IMR-90 (cell line): ENCODE results near the gene SEMA3E. TPM values are rescaled to one million over a fixed set of nuclear protein-coding genes. Genes with fewer than 3 reads are reported as not detected.

Experiments
- ATAC-seq: fragments of 200-7000 bp; cut with Tn5 transposase; 2 replicates; pipeline ENCODE4 v1.9.1; 2020; ENCODE audit warnings: low read depth, mild to moderate bottlenecking, moderate library complexity
- BruUV-seq: library from RNA; stranded (reverse); fragments of 400-500 nt; replicated peaks from 2 replicates; lab custom pipeline; 2021; lab: Mats Ljungman, UMichigan
- CTCF ChIA-PET: fragments of 300-600 bp; formaldehyde crosslinking; extraction: SDS; loops from one replicate; lab custom pipeline; 2021; ENCODE audit warnings: antibody characterized with exemption; lab: Yijun Ruan, JAX
- POLR2A ChIA-PET: fragments of 300-600 bp; sonication (Branson Sonifier 250); formaldehyde crosslinking; loops from one replicate; lab custom pipeline; 2022; ENCODE audit warnings: antibody characterized with exemption; ENCODE audit not compliant: unreplicated experiment; lab: Charles Lee
- DNase-seq: peaks from one replicate; pipeline ENCODE4 v3.0.0; 2013
- H2AFZ ChIP-seq: replicated peaks from 2 replicates; pipeline ENCODE3; 2013; ENCODE audit warnings: low read length, mild to moderate bottlenecking; ENCODE audit not compliant: poor library complexity
- H2AK5ac ChIP-seq: 2 replicates; pipeline ENCODE4 v1.6.1; 2013; ENCODE audit warnings: low read depth, low read length, inconsistent platforms
- H2AK9ac ChIP-seq: replicated peaks from 2 replicates; pipeline ENCODE3; 2013; ENCODE audit warnings: mild to moderate bottlenecking, low read depth, low read length, moderate library complexity; ENCODE audit not compliant: poor library complexity
- H2BK120ac ChIP-seq: 2 replicates; pipeline ENCODE4 v1.6.1; 2013; ENCODE audit warnings: low read depth, low read length, inconsistent platforms
- H2BK15ac ChIP-seq: 3 replicates; pipeline ENCODE4 v1.6.1; 2013; ENCODE audit warnings: low read depth, low read length, inconsistent platforms
- H2BK20ac ChIP-seq: 2 replicates; pipeline ENCODE4 v1.6.1; 2013; ENCODE audit warnings: low read depth, mild to moderate bottlenecking, inconsistent platforms, low read length, moderate library complexity
- H2BK5ac ChIP-seq: 2 replicates; pipeline ENCODE4 v1.6.1; 2013; ENCODE audit warnings: mild to moderate bottlenecking, low read depth, low read length, inconsistent platforms; ENCODE audit not compliant: poor library complexity, severe bottlenecking
- H3K14ac ChIP-seq: replicated peaks from 2 replicates; pipeline ENCODE4 v1.6.1; 2013; ENCODE audit warnings: low read depth, low read length, inconsistent platforms
- H3K18ac ChIP-seq: 2 replicates; pipeline ENCODE4 v1.6.1; 2013; ENCODE audit warnings: low read depth, low read length, control low read depth
- H3K23ac ChIP-seq: 2 replicates; pipeline ENCODE4 v1.6.1; 2013; ENCODE audit warnings: low read depth, low read length, inconsistent platforms
- H3K27ac ChIP-seq: 2 replicates; pipeline ENCODE4 v1.5.1; 2013; ENCODE audit warnings: mild to moderate bottlenecking, control low read depth, low read length; ENCODE audit not compliant: insufficient read depth
- H3K27me3 ChIP-seq: 2 replicates; pipeline ENCODE4 v1.6.1; 2013; ENCODE audit warnings: low read length; ENCODE audit not compliant: control insufficient read depth, insufficient read depth
- H3K36me3 ChIP-seq: 2 replicates; pipeline ENCODE4 v1.6.1; 2013; ENCODE audit warnings: low read length, mixed read lengths; ENCODE audit not compliant: control insufficient read depth, insufficient read depth
- H3K4ac ChIP-seq: 2 replicates; pipeline ENCODE4 v1.6.1; 2013; ENCODE audit warnings: low read depth, low read length, inconsistent platforms
- H3K4me1 ChIP-seq: 2 replicates; pipeline ENCODE4 v1.6.1; 2013; ENCODE audit warnings: low read length, mixed read lengths; ENCODE audit not compliant: control insufficient read depth, insufficient read depth
- H3K4me2 ChIP-seq: 2 replicates; pipeline ENCODE4 v1.6.1; 2013; ENCODE audit warnings: low read depth, mild to moderate bottlenecking, control low read depth, low read length, moderate library complexity
- H3K4me3 ChIP-seq: 2 replicates; pipeline ENCODE4 v1.5.1; 2013; ENCODE audit warnings: low read depth, mild to moderate bottlenecking, control low read depth, low read length, moderate library complexity; ENCODE audit not compliant: insufficient read depth
- H3K56ac ChIP-seq: 2 replicates; pipeline ENCODE4 v1.6.1; 2013; ENCODE audit warnings: low read length, inconsistent platforms; ENCODE audit not compliant: insufficient read depth; ENCODE audit errors: extremely low read depth
- H3K79me1 ChIP-seq, 2 experiments: 2 replicates each; pipeline ENCODE4 v1.6.1; 2013; ENCODE audit warnings: low read length in 2 of 2, inconsistent platforms in 1 of 2, low read depth in 1 of 2
- H3K9ac ChIP-seq: 2 replicates; pipeline ENCODE4 v1.6.1; 2013; ENCODE audit warnings: low read depth, low read length, control low read depth
- H3K9me1 ChIP-seq: 2 replicates; pipeline ENCODE4 v1.6.1; 2013; ENCODE audit warnings: low read length, inconsistent platforms; ENCODE audit not compliant: insufficient read depth
- H3K9me3 ChIP-seq: 2 replicates; pipeline ENCODE4 v1.6.1; 2013; ENCODE audit warnings: low read length; ENCODE audit not compliant: control insufficient read depth, insufficient read depth
- H4K20me1 ChIP-seq: 2 replicates; pipeline ENCODE4 v1.6.1; 2013; ENCODE audit warnings: low read length, inconsistent platforms; ENCODE audit not compliant: insufficient read depth
- H4K5ac ChIP-seq: 2 replicates; pipeline ENCODE4 v1.6.1; 2013; ENCODE audit warnings: mild to moderate bottlenecking, low read depth, low read length, control low read depth
- H4K8ac ChIP-seq, 2 experiments: 2 replicates each; pipeline ENCODE4 v1.6.1; 2013; ENCODE audit warnings: low read depth in 2 of 2, low read length in 2 of 2, control low read depth in 1 of 2, inconsistent platforms in 1 of 2
- H4K91ac ChIP-seq: 2 replicates; pipeline ENCODE4 v1.6.1; 2013; ENCODE audit warnings: low read depth, low read length, inconsistent platforms; ENCODE audit not compliant: insufficient read depth
- BHLHE40 ChIP-seq: fragments of 150-350 bp; IDR thresholded peaks from 2 replicates; pipeline ENCODE4 v1.6.1; 2016; ENCODE audit warnings: mild to moderate bottlenecking, low read depth, low read length
- CEBPB ChIP-seq: IDR thresholded peaks from 2 replicates; pipeline ENCODE4 v1.6.1; 2012; ENCODE audit warnings: low read depth, low read length, improper control_type of control experiment
- CHD1 ChIP-seq: IDR thresholded peaks from 2 replicates; pipeline ENCODE4 v1.6.1; 2012; ENCODE audit warnings: low read depth, low read length, improper control_type of control experiment
- FOS ChIP-seq: fragments of 150-350 bp; IDR thresholded peaks from 2 replicates; pipeline ENCODE4 v1.6.1; 2016; ENCODE audit warnings: low read depth, low read length
- MAFK ChIP-seq: IDR thresholded peaks from 2 replicates; pipeline ENCODE4 v1.6.1; 2012; ENCODE audit warnings: low read depth, low read length, improper control_type of control experiment
- MAZ ChIP-seq: IDR thresholded peaks from 2 replicates; pipeline ENCODE4 v1.6.1; 2012; ENCODE audit warnings: low read depth, mild to moderate bottlenecking, low read length, improper control_type of control experiment, moderate library complexity, borderline replicate concordance
- MXI1 ChIP-seq: IDR thresholded peaks from 2 replicates; pipeline ENCODE4 v1.6.1; 2012; ENCODE audit warnings: low read depth, mild to moderate bottlenecking, low read length, moderate library complexity, borderline replicate concordance
- NFE2L2 ChIP-seq: fragments of 150-350 bp; IDR thresholded peaks from 2 replicates; pipeline ENCODE4 v1.6.1; 2016; ENCODE audit warnings: low read depth, mild to moderate bottlenecking, low read length
- POLR2A ChIP-seq: IDR thresholded peaks from 2 replicates; pipeline ENCODE4 v1.6.1; 2012; ENCODE audit warnings: mild to moderate bottlenecking, low read depth, low read length
- RAD21 ChIP-seq: IDR thresholded peaks from 2 replicates; pipeline ENCODE4 v1.6.1; 2012; ENCODE audit warnings: low read length, improper control_type of control experiment
- RFX5 ChIP-seq: IDR thresholded peaks from 2 replicates; pipeline ENCODE4 v1.8.0; 2012; ENCODE audit warnings: low read depth, mild to moderate bottlenecking, low read length, moderate library complexity
- SMC3 ChIP-seq: fragments of 150-350 bp; IDR thresholded peaks from 2 replicates; pipeline ENCODE4 v1.6.1; 2016; ENCODE audit warnings: low read depth, mild to moderate bottlenecking, antibody characterized with exemption, low read length, moderate library complexity
- WGBS, 2 experiments: methylation state at CpG; one replicate each; pipeline versions ENCODE4 v1.1.5 to v1.1.7; 2013; ENCODE audit warnings: missing lambda C conversion rate in 2 of 2; ENCODE audit not compliant: insufficient read length in 1 of 2; ENCODE audit errors: extremely low coverage in 2 of 2; 5-methylcytosine and 5-hydroxymethylcytosine counted together
- dilution Hi-C: fragments of 300-500 bp; cut with HindIII; formaldehyde crosslinking; loops from one replicate; pipeline ENCODE4 v1.14.3; 2018; ENCODE audit warnings: low sequenced_read_pairs; ENCODE audit not compliant: unreplicated experiment
- in situ Hi-C: fragments of 300-500 bp; cut with MboI; formaldehyde crosslinking; loops from 3 replicates; pipeline ENCODE4 v1.14.3; 2019; ENCODE audit warnings: low sequenced_read_pairs, inconsistent platforms, mixed read lengths
- intact Hi-C: fragments of 100-400 bp; cut with micrococcal nuclease; formaldehyde crosslinking; loops from 2 replicates; pipeline ENCODE4 v1.10.0; 2022
- polyA plus RNA-seq, 3 experiments: library from polyadenylated mRNA; depleted of rRNA; stranded (reverse); fragments of >200 nt; gene quantifications; 2 replicates each; pipeline ENCODE4 v1.2.3, GENCODE V29; 2012; ENCODE audit warnings: low replicate concordance in 1 of 3
- total RNA-seq: library from RNA; depleted of rRNA; stranded (reverse); fragments of >200 nt; gene quantifications from 2 replicates; pipeline ENCODE4 v1.2.3, GENCODE V29; 2012
- TF ChIP-seq, protein P1 (sequence below): fragments of 150-350 bp; IDR thresholded peaks from 2 replicates; pipeline ENCODE4 v1.6.1; 2016; ENCODE audit warnings: low read depth, mild to moderate bottlenecking, low read length, moderate library complexity, borderline replicate concordance
- TF ChIP-seq, protein P2 (sequence below): conservative IDR thresholded peaks from 2 replicates; pipeline ENCODE4 v1.5.1; 2012; ENCODE audit warnings: mild to moderate bottlenecking, low read depth, low read length, improper control_type of control experiment
- TF ChIP-seq, protein P3 (sequence below): fragments of 150-350 bp; IDR thresholded peaks from 2 replicates; pipeline ENCODE4 v1.6.1; 2017; ENCODE audit warnings: mild to moderate bottlenecking, antibody characterized with exemption, low read length, low read depth

SEMA3E gene
- total and polyA plus RNA-seq, 2 of the 4 experiments (the other 2 are of a cell fraction) = 0.31 to 0.72 TPM

DNA sequence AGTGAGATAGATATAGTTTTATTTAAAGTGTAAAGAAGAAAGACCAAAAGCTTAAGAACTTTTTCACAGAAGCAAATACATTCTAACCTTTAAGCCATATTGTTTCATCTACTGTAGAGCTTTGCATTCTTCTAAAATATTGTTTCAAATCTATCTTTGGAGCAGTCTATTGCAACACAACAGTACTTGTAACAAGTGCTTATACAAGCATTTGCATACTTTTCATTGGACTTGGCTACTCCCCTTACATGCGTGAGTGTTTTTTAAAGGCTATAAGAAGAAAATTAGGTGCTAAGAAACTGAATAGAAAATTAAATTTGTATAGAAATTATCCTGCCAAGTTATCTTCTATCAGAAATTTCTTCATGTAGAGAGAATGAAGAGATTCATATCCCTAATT, 45.3 kb downstream of the SEMA3E start:
- ChIA-PET POLR2A (no interaction called here), CTCF (no interaction called here)
- Histone ChIP-seq H4K20me1 (no peaks in the 10 kb centered on the region), H4K91ac (no peak overlapping the region), H3K4me1 (no peaks in the 10 kb centered on the region), H3K18ac (no peak overlapping the region), H4K5ac (no peak overlapping the region), H3K14ac (no peak overlapping the region), H3K4me2 (no peak overlapping the region), H2AK9ac (no peak overlapping the region), H3K36me3 (no peaks in the 10 kb centered on the region), H3K4me3 (no peak overlapping the region), H2AFZ (no peak overlapping the region), H2BK20ac (no peak overlapping the region), H2BK120ac (no peak overlapping the region), H3K27me3 (no peaks in the 10 kb centered on the region), H2BK5ac (no peak overlapping the region), H3K4ac (no peak overlapping the region), H2AK5ac (no peak overlapping the region), H3K79me1 (no peaks in the 10 kb centered on the region), H3K23ac (no peak overlapping the region), H4K8ac (no peak overlapping the region), H3K9me1 (no peaks in the 10 kb centered on the region), H3K9me3 (no peaks in the 10 kb centered on the region), H3K56ac (no peak overlapping the region), H3K27ac (no peak overlapping the region), H2BK15ac (no peak overlapping the region), H3K9ac (no peak overlapping the region)
- dilution Hi-C loops (no loop called here), in situ Hi-C loops (no loop called here), intact Hi-C loops (no loop called here)
- TF ChIP-seq RAD21 (no peak), RFX5 (no peak), NFE2L2 (no peak), MAFK (no peak), POLR2A (no peak), FOS (no peak), BHLHE40 (no peak), CEBPB (no peak), MAZ (no peak), MXI1 (no peak), SMC3 (no peak), CHD1 (no peak)
- TF ChIP-seq, protein P1, sequence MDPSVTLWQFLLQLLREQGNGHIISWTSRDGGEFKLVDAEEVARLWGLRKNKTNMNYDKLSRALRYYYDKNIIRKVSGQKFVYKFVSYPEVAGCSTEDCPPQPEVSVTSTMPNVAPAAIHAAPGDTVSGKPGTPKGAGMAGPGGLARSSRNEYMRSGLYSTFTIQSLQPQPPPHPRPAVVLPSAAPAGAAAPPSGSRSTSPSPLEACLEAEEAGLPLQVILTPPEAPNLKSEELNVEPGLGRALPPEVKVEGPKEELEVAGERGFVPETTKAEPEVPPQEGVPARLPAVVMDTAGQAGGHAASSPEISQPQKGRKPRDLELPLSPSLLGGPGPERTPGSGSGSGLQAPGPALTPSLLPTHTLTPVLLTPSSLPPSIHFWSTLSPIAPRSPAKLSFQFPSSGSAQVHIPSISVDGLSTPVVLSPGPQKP = no peak
- TF ChIP-seq, protein P2, sequence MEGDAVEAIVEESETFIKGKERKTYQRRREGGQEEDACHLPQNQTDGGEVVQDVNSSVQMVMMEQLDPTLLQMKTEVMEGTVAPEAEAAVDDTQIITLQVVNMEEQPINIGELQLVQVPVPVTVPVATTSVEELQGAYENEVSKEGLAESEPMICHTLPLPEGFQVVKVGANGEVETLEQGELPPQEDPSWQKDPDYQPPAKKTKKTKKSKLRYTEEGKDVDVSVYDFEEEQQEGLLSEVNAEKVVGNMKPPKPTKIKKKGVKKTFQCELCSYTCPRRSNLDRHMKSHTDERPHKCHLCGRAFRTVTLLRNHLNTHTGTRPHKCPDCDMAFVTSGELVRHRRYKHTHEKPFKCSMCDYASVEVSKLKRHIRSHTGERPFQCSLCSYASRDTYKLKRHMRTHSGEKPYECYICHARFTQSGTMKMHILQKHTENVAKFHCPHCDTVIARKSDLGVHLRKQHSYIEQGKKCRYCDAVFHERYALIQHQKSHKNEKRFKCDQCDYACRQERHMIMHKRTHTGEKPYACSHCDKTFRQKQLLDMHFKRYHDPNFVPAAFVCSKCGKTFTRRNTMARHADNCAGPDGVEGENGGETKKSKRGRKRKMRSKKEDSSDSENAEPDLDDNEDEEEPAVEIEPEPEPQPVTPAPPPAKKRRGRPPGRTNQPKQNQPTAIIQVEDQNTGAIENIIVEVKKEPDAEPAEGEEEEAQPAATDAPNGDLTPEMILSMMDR = no peak
- TF ChIP-seq, protein P3, sequence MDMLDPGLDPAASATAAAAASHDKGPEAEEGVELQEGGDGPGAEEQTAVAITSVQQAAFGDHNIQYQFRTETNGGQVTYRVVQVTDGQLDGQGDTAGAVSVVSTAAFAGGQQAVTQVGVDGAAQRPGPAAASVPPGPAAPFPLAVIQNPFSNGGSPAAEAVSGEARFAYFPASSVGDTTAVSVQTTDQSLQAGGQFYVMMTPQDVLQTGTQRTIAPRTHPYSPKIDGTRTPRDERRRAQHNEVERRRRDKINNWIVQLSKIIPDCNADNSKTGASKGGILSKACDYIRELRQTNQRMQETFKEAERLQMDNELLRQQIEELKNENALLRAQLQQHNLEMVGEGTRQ = no peak
- no peak for ATAC-seq
- WGBS, 2 experiments = no CpG with 5 or more reads among the region's 1 CpG
- BruUV-seq = no TSS peak
- no peak for DNase-seq
